CD4-positive, CD25-positive, alpha-beta regulatory T cell (primary cell): ENCODE measurements around the gene METTL24. TPM values are rescaled to one million over a fixed set of nuclear protein-coding genes. Genes with fewer than 3 reads are reported as not detected.

Experiments used
- ATAC-seq, 2 donors: fragments of 150-1000 bp; cut with Tn5 transposase; one replicate each; pipeline ENCODE4 v1.10.0; 2021; ENCODE audit warnings: low read depth in 2 of 2, moderate number of reproducible peaks in 2 of 2, moderate library complexity in 1 of 2
- DNase-seq, 3 donors: peaks; one replicate each; pipeline versions ENCODE4 v3.0.0 to v3.0.0-alpha.2; 2012 to 2022; ENCODE audit warnings: mixed read lengths in 1 of 3
- H3K27ac ChIP-seq: one replicate; pipeline ENCODE4 v1.7.0; 2013; ENCODE audit warnings: mild to moderate bottlenecking, low read length; ENCODE audit not compliant: insufficient read depth, poor library complexity, severe bottlenecking
- H3K27me3 ChIP-seq: one replicate; pipeline ENCODE4 v1.7.0; 2013; ENCODE audit warnings: low read length; ENCODE audit not compliant: control insufficient read depth, insufficient read depth
- H3K36me3 ChIP-seq: one replicate; pipeline ENCODE4 v1.7.0; 2013; ENCODE audit warnings: mild to moderate bottlenecking, low read length, moderate library complexity; ENCODE audit not compliant: control insufficient read depth, insufficient read depth
- H3K4me1 ChIP-seq: 2 replicates; pipeline ENCODE4 v1.7.0; 2013; ENCODE audit warnings: mild to moderate bottlenecking, low read length; ENCODE audit not compliant: insufficient read depth, control insufficient read depth, poor library complexity, severe bottlenecking
- H3K4me3 ChIP-seq: one replicate; pipeline ENCODE4 v1.7.0; 2013; ENCODE audit warnings: low read depth, mild to moderate bottlenecking, low read length, moderate library complexity
- H3K9me3 ChIP-seq, 2 experiments: 1 replicate in 1 of 2; 2 replicates in 1 of 2; pipeline ENCODE4 v1.7.0; 2013; ENCODE audit warnings: low read length in 2 of 2, mild to moderate bottlenecking in 1 of 2, moderate library complexity in 1 of 2; ENCODE audit not compliant: control insufficient read depth in 2 of 2
- H3K27ac Mint-ChIP-seq, 3 donors: one replicate each; pipeline ENCODE4 v1.8.0; 2020 to 2022; ENCODE audit warnings: mild to moderate bottlenecking in 3 of 3, mixed read lengths in 3 of 3, moderate library complexity in 2 of 3
- H3K27me3 Mint-ChIP-seq: one replicate; pipeline ENCODE4 v1.8.0; 2022; ENCODE audit warnings: mild to moderate bottlenecking, mixed read lengths
- H3K36me3 Mint-ChIP-seq: one replicate; pipeline ENCODE4 v1.8.0; 2020; ENCODE audit warnings: mixed read lengths
- H3K4me1 Mint-ChIP-seq, 4 donors: one replicate each; pipeline ENCODE4 v1.8.0; 2020 to 2022; ENCODE audit warnings: mixed read lengths in 4 of 4, mild to moderate bottlenecking in 1 of 4
- H3K4me3 Mint-ChIP-seq, 4 donors: one replicate each; pipeline ENCODE4 v1.8.0; 2020 to 2022; ENCODE audit warnings: mild to moderate bottlenecking in 4 of 4, mixed read lengths in 4 of 4, moderate library complexity in 3 of 4
- H3K9me3 Mint-ChIP-seq, 7 donors: one replicate each; pipeline ENCODE4 v1.8.0; 2020 to 2022; ENCODE audit warnings: mixed read lengths in 7 of 7, mild to moderate bottlenecking in 3 of 7, moderate library complexity in 2 of 7
- polyA plus RNA-seq, 4 donors: library from polyadenylated mRNA; unstranded; fragments of 300-500 nt; fragmentation: Illumina TruSeq; gene quantifications; one replicate each; pipeline ENCODE4 v1.2.3, GENCODE V29; 2021
- total RNA-seq: library from RNA; stranded (reverse); gene quantifications from one replicate; pipeline ENCODE4 v1.2.3, GENCODE V29; 2022

The METTL24 gene, protein sequence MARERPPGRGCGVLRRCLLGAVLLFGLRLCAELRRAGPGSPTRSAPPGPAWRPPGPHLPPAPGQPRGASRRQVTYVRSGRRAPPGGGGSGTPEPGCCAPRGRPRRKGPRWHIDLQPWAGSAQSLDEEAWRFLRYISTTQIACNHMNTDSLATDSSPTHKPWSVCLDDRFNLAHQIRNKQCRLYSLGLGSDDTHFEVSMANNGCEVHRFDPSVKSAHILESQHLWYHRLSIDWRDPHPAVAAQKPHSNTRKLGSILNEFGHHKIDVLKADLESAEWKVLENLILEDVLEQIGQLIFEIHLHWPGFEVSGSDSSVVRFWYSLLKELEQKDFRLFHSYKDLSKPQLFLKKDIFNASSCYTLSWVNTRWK
- total RNA-seq (not detected), polyA plus RNA-seq (not detected)

DNA sequence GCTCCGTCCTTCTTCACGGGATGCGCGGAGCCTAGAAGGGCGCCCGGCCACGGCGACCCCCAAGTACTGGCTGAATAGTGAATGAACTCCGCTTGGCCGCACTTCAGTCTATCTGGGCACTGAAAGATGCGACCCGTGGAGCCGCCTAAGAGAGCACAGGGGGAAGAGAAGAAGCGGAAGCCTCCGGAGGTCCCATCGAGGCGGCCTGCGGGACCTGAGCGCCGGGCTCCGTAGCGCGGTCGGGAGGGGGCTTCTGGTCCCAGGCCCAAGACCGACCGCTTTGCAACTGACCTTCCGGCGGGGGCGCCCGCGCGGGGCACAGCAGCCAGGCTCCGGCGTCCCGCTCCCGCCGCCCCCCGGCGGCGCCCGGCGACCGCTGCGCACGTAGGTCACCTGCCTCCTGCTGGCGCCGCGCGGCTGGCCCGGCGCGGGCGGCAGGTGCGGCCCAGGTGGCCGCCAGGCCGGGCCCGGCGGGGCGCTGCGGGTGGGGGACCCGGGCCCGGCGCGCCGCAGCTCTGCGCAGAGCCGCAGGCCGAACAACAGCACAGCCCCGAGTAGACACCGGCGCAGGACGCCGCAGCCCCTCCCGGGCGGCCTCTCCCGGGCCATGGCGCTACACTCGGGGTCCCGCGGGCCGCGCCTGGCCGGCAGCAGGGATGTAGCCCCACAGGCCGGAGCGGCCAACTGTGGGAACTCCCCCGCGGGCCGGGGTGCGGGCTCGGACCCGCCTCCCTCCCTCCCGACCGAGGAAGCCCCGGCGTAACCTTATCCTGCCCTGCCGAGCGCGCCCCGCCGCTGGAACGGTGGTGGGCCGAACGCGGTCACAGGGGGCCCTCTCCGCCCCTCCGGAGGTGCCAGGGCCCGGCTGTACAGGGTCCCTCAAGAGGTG is at the start of gene METTL24:
METTL24 (minus strand) TSS at position 686 of the 889 bp plus-strand sequence; CDS start at position 609, 77 bp downstream.
- peaks cover 67% of the 10 kb centered on the region for H3K27me3 Mint-ChIP-seq
- no peak within 1 kb of the TSS for H3K4me3 ChIP-seq

DNA sequence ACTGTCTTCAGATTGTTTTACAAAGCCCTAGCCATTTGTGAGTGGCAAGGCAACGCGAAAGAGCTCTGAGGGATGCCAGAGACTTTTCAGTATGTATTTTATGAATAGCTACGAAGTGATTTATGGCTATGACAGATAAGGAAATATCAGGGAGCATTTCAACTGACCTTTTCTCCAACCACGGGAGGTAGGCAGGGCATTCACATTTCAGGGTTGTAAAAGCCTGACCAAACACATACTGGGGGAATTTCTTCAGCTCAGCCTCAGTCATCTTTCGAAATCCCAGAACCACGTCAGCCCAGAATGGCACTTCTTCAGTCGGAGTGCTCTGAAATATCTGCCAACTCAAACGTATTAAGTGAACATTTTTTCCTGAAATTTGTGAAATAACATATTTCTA is 46.5 kb upstream of the METTL24 start:
- H3K4me1 Mint-ChIP-seq: no peaks in the 10 kb centered on the region
- DNase-seq: no peak
- ATAC-seq: no peak
- no peaks in the 10 kb centered on the region for H3K9me3 ChIP-seq
- H3K4me3 Mint-ChIP-seq: no peak overlapping the region
- no peaks in the 10 kb centered on the region for H3K36me3 ChIP-seq
- no peaks in the 10 kb centered on the region for H3K4me1 ChIP-seq
- peaks cover 6% of the 10 kb centered on the region for H3K27me3 ChIP-seq
- no peak overlapping the region for H3K4me3 ChIP-seq
- no peak overlapping the region for H3K27ac ChIP-seq
- H3K27ac Mint-ChIP-seq: no peak overlapping the region
- no peaks in the 10 kb centered on the region for H3K27me3 Mint-ChIP-seq
- no peaks in the 10 kb centered on the region for H3K36me3 Mint-ChIP-seq
- no peaks in the 10 kb centered on the region for H3K9me3 Mint-ChIP-seq

More for the DNA sequence above, at the start of gene METTL24:
- no peak for ATAC-seq
- peak within 1 kb of the TSS in 3 of 4 donors; percentile 48 to 85 (median 75) for H3K4me3 Mint-ChIP-seq
- H3K4me1 Mint-ChIP-seq: peaks cover 0 to 15% (median 2%) of the 10 kb centered on the region in 4 donors
- H3K27me3 ChIP-seq: peaks cover 29% of the 10 kb centered on the region
- peaks cover 3% of the 10 kb centered on the region for H3K4me1 ChIP-seq
- DNase-seq: peak in 1 of 3 donors; percentile 6
- H3K27ac ChIP-seq: no peak within 1 kb of the TSS
- no peaks in the 10 kb centered on the region for H3K36me3 ChIP-seq
- H3K27ac Mint-ChIP-seq: no peak within 1 kb of the TSS
- peaks cover 4% of the 10 kb centered on the region for H3K36me3 Mint-ChIP-seq
- no peaks in the 10 kb centered on the region for H3K9me3 ChIP-seq
- H3K9me3 Mint-ChIP-seq: peaks cover 0 to 7% (median 0%) of the 10 kb centered on the region in 7 donors

DNA sequence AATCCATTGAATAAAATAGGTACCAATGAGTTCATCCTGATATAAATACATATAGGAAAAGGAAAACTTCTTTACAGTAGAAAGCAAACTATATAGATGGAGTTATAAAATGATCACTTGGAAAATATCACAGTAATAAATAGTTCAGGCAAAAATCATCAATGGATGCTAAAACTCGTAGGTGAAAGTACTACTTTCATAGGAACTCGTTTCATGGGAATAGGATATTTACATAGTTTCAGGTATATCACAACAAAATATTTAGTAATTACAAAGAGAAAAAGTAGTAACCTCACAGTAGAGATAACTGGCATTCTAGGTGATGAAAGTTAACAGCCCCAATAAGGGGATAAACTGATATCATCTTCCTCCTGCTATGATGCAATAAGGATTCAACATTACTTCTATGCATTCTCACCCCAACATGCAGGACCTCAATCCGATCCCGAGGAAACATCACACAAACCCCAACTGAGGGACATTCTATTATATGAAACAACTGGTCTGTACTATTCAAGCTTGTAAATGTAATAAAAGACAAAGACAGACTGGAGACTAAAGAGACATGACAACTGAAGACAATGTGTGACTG is 43.5 kb upstream of the METTL24 start:
- peaks cover 5% of the 10 kb centered on the region for H3K27me3 Mint-ChIP-seq
- no peak overlapping the region for H3K4me3 ChIP-seq
- no peak overlapping the region for H3K4me3 Mint-ChIP-seq
- H3K4me1 ChIP-seq: no peaks in the 10 kb centered on the region
- no peak overlapping the region for H3K27ac ChIP-seq
- no peaks in the 10 kb centered on the region for H3K9me3 ChIP-seq
- peaks cover 3% of the 10 kb centered on the region for H3K27me3 ChIP-seq
- no peaks in the 10 kb centered on the region for H3K36me3 Mint-ChIP-seq
- H3K27ac Mint-ChIP-seq: no peak overlapping the region
- H3K9me3 Mint-ChIP-seq: no peaks in the 10 kb centered on the region
- H3K4me1 Mint-ChIP-seq: no peaks in the 10 kb centered on the region
- ATAC-seq (no peak), DNase-seq (no peak)
- H3K36me3 ChIP-seq: no peaks in the 10 kb centered on the region

DNA sequence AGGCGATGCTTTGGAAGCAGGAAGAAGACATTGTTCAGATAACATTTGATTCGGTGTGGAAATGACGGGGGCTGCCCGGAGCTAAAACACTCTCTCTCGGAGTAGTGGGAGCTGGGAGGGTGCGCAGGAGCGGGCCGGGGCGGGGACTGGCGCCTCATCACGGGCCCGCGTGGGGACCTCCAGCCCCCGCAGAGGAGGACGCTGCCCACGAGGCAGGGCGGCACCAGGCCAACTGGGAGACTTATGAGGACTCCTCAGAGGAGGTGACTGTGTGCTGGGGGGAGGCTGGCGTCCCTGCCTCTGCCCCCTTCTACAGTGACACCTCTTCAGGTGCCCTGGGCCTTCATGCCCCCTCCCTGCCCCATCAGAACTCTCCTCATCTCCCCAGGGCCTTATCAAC is 42.1 kb upstream of the METTL24 start:
- Mint-ChIP-seq H3K36me3 (no peaks in the 10 kb centered on the region), H3K27ac (no peak overlapping the region), H3K4me1 (no peaks in the 10 kb centered on the region), H3K4me3 (no peak overlapping the region), H3K27me3 (peaks cover 5% of the 10 kb centered on the region), H3K9me3 (no peaks in the 10 kb centered on the region)
- Histone ChIP-seq H3K27ac (no peak overlapping the region), H3K27me3 (peaks cover 3% of the 10 kb centered on the region), H3K4me1 (no peaks in the 10 kb centered on the region), H3K4me3 (no peak overlapping the region), H3K9me3 (no peaks in the 10 kb centered on the region), H3K36me3 (no peaks in the 10 kb centered on the region)
- ATAC-seq (no peak), DNase-seq (no peak)

DNA sequence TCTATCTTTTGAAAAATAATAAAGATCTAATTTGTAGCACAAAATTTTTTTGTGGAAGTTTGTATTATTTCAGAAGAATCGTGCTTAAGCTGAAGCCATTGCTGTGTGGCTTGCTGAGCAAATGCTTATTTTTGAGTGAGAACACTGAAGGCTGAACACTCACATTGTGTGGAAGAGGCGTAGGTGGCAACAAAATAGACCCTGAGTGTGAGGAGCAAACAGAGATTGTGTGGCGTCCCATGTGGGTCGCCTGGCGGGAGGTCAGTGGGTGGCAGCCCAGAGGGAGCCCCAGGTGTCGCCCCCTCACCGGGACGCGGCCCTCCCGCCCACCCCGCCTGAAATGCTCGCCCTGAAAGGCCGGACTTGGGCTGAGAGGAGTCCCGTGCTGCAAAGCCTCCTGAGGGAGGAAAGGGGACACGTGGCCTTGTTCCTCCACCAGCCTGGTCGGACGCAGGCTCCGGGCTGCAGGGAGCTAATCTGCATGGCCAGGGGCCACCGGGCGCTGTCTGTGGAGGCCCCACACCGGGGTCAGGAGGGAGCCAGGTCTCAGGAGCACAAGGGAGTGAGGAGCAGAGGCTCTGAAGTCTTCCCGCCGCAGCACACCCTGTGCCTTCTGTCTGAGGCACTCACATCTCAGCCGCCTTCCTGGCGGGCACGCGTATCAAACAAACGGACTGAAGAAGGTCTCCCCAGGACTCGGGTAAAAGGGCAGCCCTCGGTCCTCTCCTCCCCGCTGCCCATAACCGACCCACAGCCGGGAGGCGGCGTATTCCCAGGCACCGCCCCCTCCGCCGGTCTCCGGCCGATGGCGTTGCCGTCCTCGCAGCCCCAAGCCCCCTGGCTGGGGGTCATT is 41.3 kb upstream of the METTL24 start:
- H3K4me3 ChIP-seq: no peak overlapping the region
- no peak for ATAC-seq
- no peaks in the 10 kb centered on the region for H3K36me3 Mint-ChIP-seq

DNA sequence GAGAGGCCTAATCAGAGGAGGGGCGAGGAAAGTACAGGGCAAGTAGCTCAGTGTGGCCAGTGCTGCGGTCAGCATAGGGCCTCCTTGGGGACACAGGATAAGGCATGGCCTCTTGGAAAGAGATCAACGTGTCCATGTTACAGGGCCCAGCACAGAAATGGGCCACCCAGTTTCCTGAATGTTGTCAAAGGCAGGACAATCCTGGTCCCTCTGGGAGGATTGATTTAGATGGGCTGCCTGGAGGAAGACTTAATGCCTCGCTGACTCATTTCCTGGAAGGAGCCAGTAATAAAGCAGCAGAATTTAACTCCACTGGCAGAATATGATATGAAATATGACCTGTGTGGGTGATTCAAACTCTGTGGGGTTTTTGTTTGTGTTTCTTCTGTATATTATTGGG is 40.6 kb upstream of the METTL24 start:
- Histone ChIP-seq H3K4me3 (no peak overlapping the region), H3K27ac (no peak overlapping the region), H3K27me3 (no peaks in the 10 kb centered on the region), H3K36me3 (no peaks in the 10 kb centered on the region), H3K4me1 (no peaks in the 10 kb centered on the region), H3K9me3 (no peaks in the 10 kb centered on the region)
- DNase-seq (no peak), ATAC-seq (no peak)
- peaks cover 5% of the 10 kb centered on the region for H3K27me3 Mint-ChIP-seq
- no peak overlapping the region for H3K27ac Mint-ChIP-seq
- H3K9me3 Mint-ChIP-seq: no peaks in the 10 kb centered on the region
- no peaks in the 10 kb centered on the region for H3K36me3 Mint-ChIP-seq
- no peaks in the 10 kb centered on the region for H3K4me1 Mint-ChIP-seq
- no peak overlapping the region for H3K4me3 Mint-ChIP-seq

More for the DNA sequence above, 41.3 kb upstream of the METTL24 start:
- Mint-ChIP-seq H3K9me3 (no peaks in the 10 kb centered on the region), H3K4me1 (no peaks in the 10 kb centered on the region), H3K4me3 (peak overlapping the region in 1 of 4 donors; percentile 34), H3K27ac (no peak overlapping the region), H3K27me3 (peaks cover 5% of the 10 kb centered on the region)
- H3K9me3 ChIP-seq: no peaks in the 10 kb centered on the region
- H3K4me1 ChIP-seq: no peaks in the 10 kb centered on the region
- no peak overlapping the region for H3K27ac ChIP-seq
- no peaks in the 10 kb centered on the region for H3K36me3 ChIP-seq
- DNase-seq: no peak
- H3K27me3 ChIP-seq: peaks cover under 1% of the 10 kb centered on the region

DNA sequence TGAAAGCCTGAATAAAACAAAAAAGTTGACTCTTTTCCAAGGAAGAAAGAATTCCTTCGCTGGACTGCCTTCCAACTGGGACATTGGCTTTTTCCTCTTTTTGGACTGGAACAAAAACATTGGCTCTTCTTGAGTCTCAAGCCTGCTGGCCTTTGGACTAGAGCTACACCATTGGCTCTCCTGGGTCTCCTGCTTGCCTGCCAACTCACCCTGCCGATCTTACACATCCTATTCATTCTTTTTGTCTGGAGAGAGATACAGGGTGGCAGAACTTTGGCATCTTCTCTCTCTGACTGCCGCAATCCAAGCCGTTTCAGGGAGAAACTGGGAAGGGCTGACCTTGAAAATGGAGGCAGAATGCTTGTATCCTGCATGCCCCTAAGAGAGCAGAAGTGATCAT is 37.1 kb upstream of the METTL24 start:
- Histone ChIP-seq H3K27me3 (no peaks in the 10 kb centered on the region), H3K4me3 (no peak overlapping the region), H3K4me1 (no peaks in the 10 kb centered on the region), H3K27ac (no peak overlapping the region), H3K9me3 (no peaks in the 10 kb centered on the region), H3K36me3 (no peaks in the 10 kb centered on the region)
- DNase-seq: no peak
- Mint-ChIP-seq H3K9me3 (no peaks in the 10 kb centered on the region), H3K27me3 (peaks cover 16% of the 10 kb centered on the region), H3K4me3 (no peak overlapping the region), H3K36me3 (no peaks in the 10 kb centered on the region), H3K4me1 (peaks cover 0 to 4% (median 1%) of the 10 kb centered on the region in 4 donors), H3K27ac (no peak overlapping the region)
- ATAC-seq: no peak
